SJCRH30 (cell line): ENCODE data around the gene NKAP. TPM values are rescaled to one million over a fixed set of nuclear protein-coding genes. Genes with fewer than 3 reads are reported as not detected.
A peak's percentile ranks its signal among the peaks of the same experiment; 100 is the strongest.
"Not testable (repeated sequence)": the region's sequence is repeated elsewhere in the genome, so short reads cannot be mapped to it uniquely, and the experiment has no call there.

Experiments
- DNase-seq, 2 experiments: peaks; one replicate each; pipeline ENCODE4 v3.0.0-alpha.2; 2015 to 2020
- H3K27ac ChIP-seq: fragments of 250-450 bp; sonication (Bioruptor Pico); 2 replicates; pipeline ENCODE4 v1.5.1; 2020; ENCODE audit warnings: mild to moderate bottlenecking, moderate library complexity
- H3K27me3 ChIP-seq: fragments of 250-450 bp; sonication (Bioruptor Pico); 2 replicates; pipeline ENCODE4 v1.5.1; 2020; ENCODE audit warnings: mild to moderate bottlenecking, moderate library complexity
- H3K36me3 ChIP-seq: fragments of 250-450 bp; sonication (Bioruptor Pico); 2 replicates; pipeline ENCODE4 v1.5.1; 2020; ENCODE audit warnings: mild to moderate bottlenecking, moderate library complexity
- H3K4me1 ChIP-seq: fragments of 250-450 bp; sonication (Bioruptor Pico); 2 replicates; pipeline ENCODE4 v1.5.1; 2020; ENCODE audit warnings: mild to moderate bottlenecking, moderate library complexity
- H3K4me3 ChIP-seq: fragments of 250-450 bp; sonication (Bioruptor Pico); 2 replicates; pipeline ENCODE4 v1.5.1; 2020; ENCODE audit warnings: mild to moderate bottlenecking, moderate library complexity
- H3K9me3 ChIP-seq: fragments of 250-450 bp; sonication (Bioruptor Pico); replicated peaks from 2 replicates; pipeline ENCODE4 v1.5.1; 2020; ENCODE audit warnings: mild to moderate bottlenecking, moderate library complexity
- total RNA-seq: library from RNA; depleted of rRNA; stranded (reverse); fragments of >200 nt; shearing (Covaris generic); gene quantifications from 2 replicates; pipeline ENCODE4 v1.2.3, GENCODE V29; 2014

Gene NKAP
- total RNA-seq, 1 experiment from 2014 or later = 14.2 TPM

- not testable (repeated sequence) for H3K9me3 ChIP-seq, DNase-seq
Measured at GRCh38 chrX:119955807-119956570, 12.4 kb upstream of the NKAP start.

GRCh38 chrX:119954374-119954773 lies 10.8 kb upstream of the NKAP start:
- Histone ChIP-seq H3K36me3 (no peaks in the 10 kb centered on the region), H3K27ac (no peak overlapping the region), H3K9me3 (no peaks in the 10 kb centered on the region)

More at GRCh38 chrX:119955807-119956570, 12.4 kb upstream of the NKAP start:
- H3K27me3 ChIP-seq, H3K4me1 ChIP-seq, H3K4me3 ChIP-seq, H3K27ac ChIP-seq, H3K36me3 ChIP-seq: not testable (repeated sequence)

GRCh38 chrX:119948381-119948780 lies 4.8 kb upstream of the NKAP start:
- Histone ChIP-seq H3K27me3 (0 out of 2 replicates have a peak, but pooled peaks cover 6% of the 10 kb centered on the region), H3K4me3 (no peak overlapping the region), H3K9me3 (no peaks in the 10 kb centered on the region), H3K4me1 (no peaks in the 10 kb centered on the region), H3K27ac (no peak overlapping the region), H3K36me3 (no peaks in the 10 kb centered on the region)
- no peak for DNase-seq

More at GRCh38 chrX:119954374-119954773, 10.8 kb upstream of the NKAP start:
- DNase-seq = no peak
- Histone ChIP-seq H3K27me3 (0 out of 2 replicates have a peak, but pooled peaks cover 4% of the 10 kb centered on the region), H3K4me1 (no peaks in the 10 kb centered on the region), H3K4me3 (no peak overlapping the region)

GRCh38 chrX:119945481-119945880 lies 1.9 kb upstream of the NKAP start:
- DNase-seq = no peak
- no peaks in the 10 kb centered on the region; the same call in 1 of the 2 replicates for H3K4me1 ChIP-seq
- H3K4me3 ChIP-seq = no peak overlapping the region
- H3K9me3 ChIP-seq = no peaks in the 10 kb centered on the region
- H3K36me3 ChIP-seq = no peaks in the 10 kb centered on the region
- H3K27ac ChIP-seq = no peak overlapping the region
- H3K27me3 ChIP-seq = 0 out of 2 replicates have a peak, but pooled peaks cover 3% of the 10 kb centered on the region

GRCh38 chrX:119942831-119943184 lies 743 bp downstream of the NKAP start:
- Histone ChIP-seq H3K4me3 (peak overlapping the region; percentile 86), H3K9me3 (no peaks in the 10 kb centered on the region), H3K36me3 (peaks cover under 1% of the 10 kb centered on the region; the same call in 1 of the 2 replicates), H3K27me3 (no peaks in the 10 kb centered on the region), H3K4me1 (no peaks in the 10 kb centered on the region; the same call in 1 of the 2 replicates), H3K27ac (peak overlapping the region; percentile 70)
- DNase-seq = no peak

- DNase-seq = no peak
- Histone ChIP-seq H3K4me1 (no peaks in the 10 kb centered on the region; the same call in 1 of the 2 replicates), H3K27me3 (no peaks in the 10 kb centered on the region), H3K36me3 (peaks cover 3% of the 10 kb centered on the region; the same call in 1 of the 2 replicates), H3K27ac (no peak overlapping the region; the same call in 1 of the 2 replicates), H3K9me3 (no peaks in the 10 kb centered on the region), H3K4me3 (peak overlapping the region; percentile 86)
Measured at GRCh38 chrX:119942173-119942819, 1.3 kb downstream of the NKAP start.

GRCh38 chrX:119941336-119941735 lies 2.2 kb downstream of the NKAP start:
- no peak for DNase-seq
- no peaks in the 10 kb centered on the region for H3K9me3 ChIP-seq

GRCh38 chrX:119935215-119935874 lies 8.2 kb downstream of the NKAP start:
- Histone ChIP-seq H3K4me1 (no peaks in the 10 kb centered on the region), H3K4me3 (no peak overlapping the region), H3K27ac (no peak overlapping the region), H3K9me3 (no peaks in the 10 kb centered on the region), H3K36me3 (peaks cover 43% of the 10 kb centered on the region), H3K27me3 (no peaks in the 10 kb centered on the region)
- DNase-seq = no peak

More at GRCh38 chrX:119941336-119941735, 2.2 kb downstream of the NKAP start:
- H3K36me3 ChIP-seq = peaks cover 6% of the 10 kb centered on the region
- H3K4me1 ChIP-seq = no peaks in the 10 kb centered on the region; the same call in 1 of the 2 replicates
- no peaks in the 10 kb centered on the region for H3K27me3 ChIP-seq
- H3K27ac ChIP-seq = no peak overlapping the region
- H3K4me3 ChIP-seq = no peak overlapping the region

- DNase-seq, H3K9me3 ChIP-seq, H3K27ac ChIP-seq, H3K36me3 ChIP-seq, H3K4me1 ChIP-seq, H3K4me3 ChIP-seq, H3K27me3 ChIP-seq: not testable (repeated sequence)
Measured at GRCh38 chrX:119922391-119922790, 21.2 kb downstream of the NKAP start.

GRCh38 chrX:119919835-119920585 lies 23.5 kb downstream of the NKAP start:
- no peak overlapping the region for H3K27ac ChIP-seq
- 0 out of 2 replicates have a peak, but pooled peaks cover 2% of the 10 kb centered on the region for H3K36me3 ChIP-seq
- DNase-seq = no peak
- H3K27me3 ChIP-seq = no peaks in the 10 kb centered on the region
- H3K4me3 ChIP-seq = no peak overlapping the region
- H3K9me3 ChIP-seq = no peaks in the 10 kb centered on the region
- H3K4me1 ChIP-seq = no peaks in the 10 kb centered on the region; the same call in 1 of the 2 replicates

- Histone ChIP-seq H3K4me1 (no peaks in the 10 kb centered on the region; the same call in 1 of the 2 replicates), H3K27ac (no peak overlapping the region), H3K4me3 (no peak overlapping the region), H3K9me3 (no peaks in the 10 kb centered on the region), H3K36me3 (no peaks in the 10 kb centered on the region), H3K27me3 (no peaks in the 10 kb centered on the region)
- no peak for DNase-seq
Measured at GRCh38 chrX:119917877-119918276, 25.7 kb downstream of the NKAP start.

- Histone ChIP-seq H3K4me3 (no peak overlapping the region), H3K9me3 (no peaks in the 10 kb centered on the region), H3K36me3 (no peaks in the 10 kb centered on the region), H3K27ac (no peak overlapping the region), H3K27me3 (no peaks in the 10 kb centered on the region), H3K4me1 (no peaks in the 10 kb centered on the region; the same call in 1 of the 2 replicates)
- no peak for DNase-seq
Measured at GRCh38 chrX:119916310-119916709, 27.2 kb downstream of the NKAP start.

- H3K4me1 ChIP-seq = no peaks in the 10 kb centered on the region
- no peak for DNase-seq
- no peak overlapping the region for H3K27ac ChIP-seq
- no peaks in the 10 kb centered on the region for H3K9me3 ChIP-seq
- H3K27me3 ChIP-seq = no peaks in the 10 kb centered on the region
- no peak overlapping the region for H3K4me3 ChIP-seq
- no peaks in the 10 kb centered on the region for H3K36me3 ChIP-seq
Measured at GRCh38 chrX:119900976-119901375, 42.6 kb downstream of the NKAP start.

- Histone ChIP-seq H3K36me3 (no peaks in the 10 kb centered on the region), H3K4me3 (no peak overlapping the region), H3K27me3 (no peaks in the 10 kb centered on the region), H3K9me3 (no peaks in the 10 kb centered on the region), H3K27ac (no peak overlapping the region), H3K4me1 (no peaks in the 10 kb centered on the region)
- DNase-seq = no peak
Measured at GRCh38 chrX:119899125-119899524, 44.4 kb downstream of the NKAP start.
